ENCODE measurements around the gene C16orf74. TPM values are rescaled to one million over a fixed set of nuclear protein-coding genes. Genes with fewer than 3 reads are reported as not detected.
A peak's percentile ranks its signal among the peaks of the same experiment; 100 is the strongest.

The C16orf74 gene
- 1 to 10 TPM in 5 of 8 experiments, under 1 TPM in 3; 0.23 to 3.3 (median 1.9) TPM for total RNA-seq

DNA sequence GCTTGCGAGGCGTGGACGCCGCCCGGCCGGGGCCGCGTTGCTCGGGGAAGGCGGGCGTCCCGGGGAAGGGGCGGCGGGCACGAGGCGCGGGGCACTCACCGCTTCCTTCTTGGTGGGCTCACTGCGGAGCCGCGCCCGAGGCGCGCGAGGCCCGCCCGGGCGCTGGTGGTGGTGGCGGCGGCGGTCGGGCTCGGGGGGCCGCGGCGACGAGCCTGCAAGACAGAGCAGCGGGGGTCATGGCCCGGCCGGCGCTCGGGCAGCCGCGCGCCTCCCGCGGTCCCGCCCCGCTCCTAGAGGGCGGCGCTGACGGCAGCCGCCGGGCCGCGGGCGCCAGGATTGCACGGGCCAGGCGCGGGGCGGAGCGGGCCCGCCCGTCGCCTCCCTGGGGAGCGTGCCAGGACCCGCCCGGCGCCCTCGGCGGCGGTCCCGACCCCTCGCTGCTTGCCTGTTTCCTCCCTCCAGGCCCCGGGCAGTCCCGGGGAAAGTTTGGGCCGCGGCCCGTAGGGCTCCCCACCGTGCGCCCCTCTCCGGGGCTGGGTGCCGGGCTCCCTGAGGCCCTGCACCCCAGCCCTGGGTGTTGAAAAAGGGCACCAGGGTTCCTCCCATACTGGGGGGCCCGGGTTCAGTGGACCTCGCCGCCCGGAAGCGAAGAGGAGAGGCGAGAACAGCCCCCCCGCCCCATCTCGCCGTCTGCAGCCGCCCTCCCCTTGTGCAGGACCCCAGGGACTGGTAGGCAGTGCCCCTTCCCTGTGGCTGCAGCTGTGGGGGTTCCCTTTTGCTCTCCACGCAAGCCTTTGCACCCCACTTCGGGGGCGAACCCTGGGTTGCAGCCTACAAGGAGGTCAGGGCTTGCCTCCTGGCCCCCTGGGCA is at the start of gene C16orf74:
Gene C16orf74 (minus strand): TSS at position 270 of the 871 bp plus-strand sequence. CDS start 15,879 bp downstream, outside the sequence.
- in situ Hi-C loops (cut with MboI; ENCODE audit: low pct_unique_long_range_greater_than_20kb in 2 of 9, low sequenced_read_pairs in 9 of 9, unreplicated experiment in 9 of 9) = no loop called here
- 0% methylated on average over 2 of the region's 96 CpGs; no CpG with 5 or more reads in 9 of the 10 experiments for whole genome bisulfite sequencing, 10 experiments
- ATAC-seq (replicated peaks in 6 of 8) = peak; percentile 64 to 93 (median 70)
- Histone ChIP-seq H3K4me1 (replicated peaks in 1 of 2) (peaks cover 29 to 32% of the 10 kb centered on the region in 2 donors), H3K27ac (no peak within 1 kb of the TSS), H3K4me3 (peak within 1 kb of the TSS; percentile 5 to 31 (median 20))

- 0 to 40% (median 7%) methylated on average over 1 to 6 of the region's 9 CpGs; no CpG with 5 or more reads in 5 of the 10 experiments for WGBS, 10 experiments
- peak; percentile 5 to 53 (median 33) for ATAC-seq (replicated peaks in 6 of 8)
- Histone ChIP-seq H3K27ac (peak overlapping the region; percentile 83 to 89), H3K4me3 (peak overlapping the region; percentile 53 to 97 (median 67)), H3K4me1 (replicated peaks in 1 of 2) (peaks cover 13 to 17% of the 10 kb centered on the region in 2 donors)
- in situ Hi-C loops (cut with MboI; ENCODE audit: low pct_unique_long_range_greater_than_20kb in 2 of 9, low sequenced_read_pairs in 9 of 9, unreplicated experiment in 9 of 9) = loop anchor here in 7 of 9 experiments (25.0 kb wide), 3 partner anchors 187 to 712 kb away; partner anchors contain the start of gene FOXF1 (in 4 of the 7)
These were observed 49.4 kb upstream of the C16orf74 start for GRCh38 chr16:85800321-85800669.

- in situ Hi-C loops (cut with MboI; ENCODE audit: low pct_unique_long_range_greater_than_20kb in 2 of 9, low sequenced_read_pairs in 9 of 9, unreplicated experiment in 9 of 9) = loop anchor here in 7 of 9 experiments (25.0 kb wide), 3 partner anchors 188 to 713 kb away; partner anchors contain the start of gene FOXF1 (in 4 of the 7)
- Histone ChIP-seq H3K4me1 (replicated peaks in 1 of 2) (peaks cover 13 to 17% of the 10 kb centered on the region in 2 donors), H3K27ac (peak within 1 kb of the TSS; percentile 83 to 89), H3K4me3 (peak within 1 kb of the TSS; percentile 53 to 97 (median 67))
- peak; percentile 83 to 94 (median 89) for ATAC-seq (replicated peaks in 6 of 8)
- WGBS, 10 experiments = 0 to 2% (median 0%) methylated on average over 3 to 22 of the region's 87 CpGs; no CpG with 5 or more reads in 6 of the 10 experiments
These were observed 48.8 kb upstream of the C16orf74 start, which contains the start of the genes COX4I1 and EMC8 for GRCh38 chr16:85799497-85800320. COX4I1 (plus strand) TSS chr16:85799695; CDS start chr16:85801206, 1,511 bp downstream. EMC8 (minus strand) TSS chr16:85799544; CDS start chr16:85799295, 249 bp downstream.

GRCh38 chr16:85798901-85799496 is 48.1 kb upstream of the C16orf74 start:
- Histone ChIP-seq H3K4me1 (replicated peaks in 1 of 2) (peaks cover 13 to 17% of the 10 kb centered on the region in 2 donors), H3K27ac (peak overlapping the region; percentile 67 to 89), H3K4me3 (peak overlapping the region; percentile 53 to 97 (median 67))
- ATAC-seq (replicated peaks in 6 of 8) = peak; percentile 34 to 67 (median 46)
- 0 to 2% (median 0%) methylated on average over 2 to 11 of the region's 51 CpGs; no CpG with 5 or more reads in 7 of the 10 experiments for WGBS, 10 experiments
- in situ Hi-C loops (cut with MboI; ENCODE audit: low pct_unique_long_range_greater_than_20kb in 2 of 9, low sequenced_read_pairs in 9 of 9, unreplicated experiment in 9 of 9) = no loop called here

GRCh38 chr16:85798283-85798776 is 47.4 kb upstream of the C16orf74 start:
- in situ Hi-C loops (cut with MboI; ENCODE audit: low pct_unique_long_range_greater_than_20kb in 2 of 9, low sequenced_read_pairs in 9 of 9, unreplicated experiment in 9 of 9) = no loop called here
- Histone ChIP-seq H3K4me1 (replicated peaks in 1 of 2) (peaks cover 13 to 17% of the 10 kb centered on the region in 2 donors), H3K4me3 (peak overlapping the region; percentile 53 to 97 (median 67)), H3K27ac (peak overlapping the region; percentile 67 to 89)
- WGBS, 10 experiments = 0 to 93% (median 7%) methylated on average over 2 to 11 of the region's 17 CpGs; no CpG with 5 or more reads in 4 of the 10 experiments
- no peak for ATAC-seq (replicated peaks in 6 of 8)

DNA sequence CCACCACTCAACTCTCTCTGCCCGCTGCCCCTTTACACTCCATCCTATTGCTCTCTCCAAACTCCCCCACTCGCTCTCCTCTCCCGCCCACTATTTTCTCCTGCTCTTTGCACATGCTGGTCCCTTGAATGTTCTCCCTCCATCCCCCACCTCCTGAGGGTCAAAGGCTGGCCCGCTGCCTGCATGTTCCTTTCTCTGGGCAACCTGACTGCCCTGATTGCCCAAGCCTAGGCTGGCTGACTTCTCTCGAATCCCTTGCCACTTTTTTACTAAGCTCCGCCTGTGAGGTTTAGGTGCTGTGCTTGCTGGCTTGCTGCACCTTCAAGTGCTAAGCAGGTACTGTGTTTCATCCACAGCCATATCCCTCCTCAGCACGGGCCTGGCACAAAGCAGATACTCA is 45.7 kb upstream of the C16orf74 start:
- Histone ChIP-seq H3K4me1 (replicated peaks in 1 of 2) (peaks cover 13 to 17% of the 10 kb centered on the region in 2 donors), H3K4me3 (no peak overlapping the region), H3K27ac (no peak overlapping the region)
- in situ Hi-C loops (cut with MboI; ENCODE audit: low pct_unique_long_range_greater_than_20kb in 2 of 9, low sequenced_read_pairs in 9 of 9, unreplicated experiment in 9 of 9) = no loop called here
- no peak for ATAC-seq (replicated peaks in 6 of 8)
- WGBS, 10 experiments = 80 to 100% (median 95%) methylated on average over 1 to 6 of the region's 7 CpGs; no CpG with 5 or more reads in 2 of the 10 experiments

DNA sequence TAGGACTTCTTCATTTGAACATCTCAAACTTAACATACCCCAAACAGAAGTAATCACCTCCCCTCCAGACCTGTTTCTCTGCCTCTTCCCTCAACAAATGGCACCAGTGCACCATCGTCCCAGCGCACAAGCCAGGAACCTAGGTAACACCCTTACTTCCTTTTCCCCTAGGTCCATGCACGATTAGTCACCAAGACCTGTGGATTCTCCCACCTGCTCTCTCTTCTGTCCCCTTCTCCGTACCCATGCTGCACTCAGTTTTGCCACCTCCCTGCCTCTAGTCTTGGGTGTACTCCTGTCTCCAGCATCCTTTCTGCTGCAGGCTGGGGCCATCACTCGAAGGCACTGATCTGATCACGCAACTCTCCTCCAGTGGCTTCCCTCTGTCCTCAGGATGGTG is 45.3 kb upstream of the C16orf74 start:
- in situ Hi-C loops (cut with MboI; ENCODE audit: low pct_unique_long_range_greater_than_20kb in 2 of 9, low sequenced_read_pairs in 9 of 9, unreplicated experiment in 9 of 9) = no loop called here
- 67 to 100% (median 100%) methylated on average over 1 to 5 of the region's 6 CpGs; no CpG with 5 or more reads in 2 of the 10 experiments for WGBS, 10 experiments
- Histone ChIP-seq H3K4me1 (replicated peaks in 1 of 2) (peaks cover 13 to 17% of the 10 kb centered on the region in 2 donors), H3K4me3 (no peak overlapping the region), H3K27ac (no peak overlapping the region)
- no peak for ATAC-seq (replicated peaks in 6 of 8)

GRCh38 chr16:85794696-85795095 is 43.8 kb upstream of the C16orf74 start:
- no peak overlapping the region for H3K27ac ChIP-seq

DNA sequence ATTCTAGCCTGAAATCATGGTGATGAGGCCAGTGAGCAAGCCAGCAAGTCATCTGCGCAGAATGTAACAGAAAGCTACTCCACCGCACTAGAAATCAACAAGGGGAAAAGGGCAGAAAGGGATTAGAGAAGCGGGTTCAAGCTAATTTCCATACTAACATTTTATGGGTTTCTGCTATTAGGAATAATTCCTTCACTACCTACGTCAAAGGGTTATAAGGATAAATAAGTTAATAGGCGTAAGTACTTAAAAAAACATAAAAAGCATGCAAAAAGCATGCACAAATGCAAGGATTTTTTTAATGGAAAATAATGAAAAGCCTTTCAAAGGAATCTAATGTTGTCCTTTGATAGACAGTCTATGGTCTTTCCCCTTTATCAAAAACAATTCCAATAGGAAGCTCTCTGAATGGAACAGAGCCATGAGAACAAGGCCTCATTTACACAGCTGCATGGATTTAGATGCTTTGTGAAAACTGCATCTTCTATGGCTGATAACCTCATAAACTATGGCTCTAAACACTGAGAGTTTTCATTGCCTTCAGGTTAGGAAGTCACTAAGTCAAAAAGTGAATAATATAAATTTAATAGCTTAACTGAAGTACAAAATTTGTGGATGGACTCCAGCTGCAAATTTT is 42.9 kb upstream of the C16orf74 start:
- Histone ChIP-seq H3K4me3 (no peak overlapping the region), H3K27ac (no peak overlapping the region), H3K4me1 (replicated peaks in 1 of 2) (peaks cover 8 to 9% of the 10 kb centered on the region in 2 donors)
- no peak for ATAC-seq (replicated peaks in 6 of 8)
- 90 to 100% (median 98%) methylated on average over 2 to 5 of the region's 5 CpGs for WGBS, 10 experiments
- in situ Hi-C loops (cut with MboI; ENCODE audit: low pct_unique_long_range_greater_than_20kb in 2 of 9, low sequenced_read_pairs in 9 of 9, unreplicated experiment in 9 of 9) = no loop called here

More at GRCh38 chr16:85794696-85795095, 43.8 kb upstream of the C16orf74 start:
- ATAC-seq (replicated peaks in 6 of 8) = no peak
- in situ Hi-C loops (cut with MboI; ENCODE audit: low pct_unique_long_range_greater_than_20kb in 2 of 9, low sequenced_read_pairs in 9 of 9, unreplicated experiment in 9 of 9) = no loop called here
- Histone ChIP-seq H3K4me3 (no peak overlapping the region), H3K4me1 (replicated peaks in 1 of 2) (peaks cover 8 to 9% of the 10 kb centered on the region in 2 donors)
- WGBS, 10 experiments = 70 to 100% (median 100%) methylated on average over 1 to 3 of the region's 8 CpGs; no CpG with 5 or more reads in 3 of the 10 experiments

DNA sequence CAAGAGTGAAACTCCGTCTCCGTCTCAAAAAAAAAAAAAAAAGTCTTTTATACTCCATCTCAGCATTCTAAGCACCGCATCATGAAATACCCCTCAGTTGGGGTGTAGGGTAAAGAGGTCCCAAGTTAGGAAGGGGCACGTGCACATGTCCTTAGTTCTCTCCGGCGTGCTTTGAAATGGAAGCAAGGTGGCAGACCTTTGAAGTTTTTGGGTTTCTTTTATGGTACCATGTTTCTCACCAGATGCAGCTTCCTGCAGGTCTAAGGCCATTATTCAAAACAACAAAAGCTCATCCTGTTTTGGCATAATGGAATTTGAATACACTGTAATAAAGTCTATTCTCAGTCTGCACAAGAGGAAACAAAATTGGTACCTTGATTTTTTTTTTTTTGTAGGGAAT is 38.9 kb upstream of the C16orf74 start:
- in situ Hi-C loops (cut with MboI; ENCODE audit: low pct_unique_long_range_greater_than_20kb in 2 of 9, low sequenced_read_pairs in 9 of 9, unreplicated experiment in 9 of 9) = no loop called here
- ATAC-seq (replicated peaks in 6 of 8) = no peak
- 67 to 100% (median 92%) methylated on average over 1 to 6 of the region's 6 CpGs for WGBS, 10 experiments

DNA sequence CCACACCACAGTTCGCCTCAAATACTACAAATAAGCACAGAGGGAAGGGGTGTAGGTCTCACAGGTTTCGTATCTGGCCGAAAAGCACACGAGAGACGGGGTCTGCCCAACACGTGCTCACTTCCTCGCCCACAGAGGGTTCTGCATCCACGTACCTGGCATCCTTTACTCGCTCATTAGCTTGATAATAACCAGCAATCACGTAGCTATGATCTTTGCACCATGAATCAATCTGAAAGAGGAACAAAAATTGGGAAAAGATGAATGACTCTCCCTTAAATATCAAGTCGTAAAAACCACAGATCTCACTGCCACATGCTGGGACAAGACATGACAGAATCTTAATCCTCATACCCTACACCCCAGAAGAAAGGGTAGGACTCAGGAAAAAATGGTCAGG is 37.9 kb upstream of the C16orf74 start:
- 88 to 100% (median 99%) methylated on average over 1 to 8 of the region's 11 CpGs for WGBS, 10 experiments
- Histone ChIP-seq H3K27ac (no peak overlapping the region), H3K4me3 (no peak overlapping the region), H3K4me1 (replicated peaks in 1 of 2) (no peaks in the 10 kb centered on the region)
- ATAC-seq (replicated peaks in 6 of 8) = no peak
- in situ Hi-C loops (cut with MboI; ENCODE audit: low pct_unique_long_range_greater_than_20kb in 2 of 9, low sequenced_read_pairs in 9 of 9, unreplicated experiment in 9 of 9) = no loop called here

More for the DNA sequence above, 38.9 kb upstream of the C16orf74 start:
- Histone ChIP-seq H3K4me3 (no peak overlapping the region), H3K4me1 (replicated peaks in 1 of 2) (no peaks in the 10 kb centered on the region), H3K27ac (no peak overlapping the region)
